GM12892 (cell line): Measurements from ENCODE around the gene NSG1.

Experiments
- DNase-seq: peaks from one replicate; pipeline ENCODE4 v3.0.0; 2011; ENCODE audit not compliant: insufficient read length
- FAIRE-seq: peaks from 2 replicates; lab custom pipeline; 2011; peaks lifted over from hg19 to GRCh38; lab: Jason Lieb, UNC
- POLR2A ChIP-seq: IDR thresholded peaks from 2 replicates; pipeline ENCODE4 v1.6.1; 2011; ENCODE audit warnings: low read depth, low read length, control low read depth
- POLR2AphosphoS5 ChIP-seq: IDR thresholded peaks from 2 replicates; pipeline ENCODE4 v1.6.1; 2011; ENCODE audit warnings: low read depth, low read length, control low read depth
- TAF1 ChIP-seq: IDR thresholded peaks from 2 replicates; pipeline ENCODE4 v1.6.1; 2011; ENCODE audit warnings: low read depth, mild to moderate bottlenecking, control low read depth, low read length, borderline replicate concordance

Gene NSG1

GRCh38 chr4:4390515-4391240, 3.8 kb downstream of the NSG1 start:
- FAIRE-seq (no peak), DNase-seq (no peak)
- no peak for TF ChIP-seq POLR2AphosphoS5
- no peak for TF ChIP-seq POLR2A

GRCh38 chr4:4391866-4392265, 5.0 kb downstream of the NSG1 start:
- TF ChIP-seq POLR2A (no peak), POLR2AphosphoS5 (no peak), TAF1 (no peak)
- no peak for FAIRE-seq
- DNase-seq = no peak

GRCh38 chr4:4392501-4393183, 5.7 kb downstream of the NSG1 start:
- DNase-seq (no peak), FAIRE-seq (no peak)
- no peak for TF ChIP-seq POLR2A
- TF ChIP-seq TAF1 = no peak
- TF ChIP-seq POLR2AphosphoS5 = no peak

GRCh38 chr4:4394644-4395043, 7.7 kb downstream of the NSG1 start:
- FAIRE-seq = no peak
- DNase-seq = no peak
- no peak for TF ChIP-seq POLR2AphosphoS5
- no peak for TF ChIP-seq TAF1
- TF ChIP-seq POLR2A = no peak

GRCh38 chr4:4395371-4395770, 8.5 kb downstream of the NSG1 start:
- no peak for DNase-seq
- FAIRE-seq = no peak
- TF ChIP-seq POLR2AphosphoS5 = no peak
- no peak for TF ChIP-seq POLR2A
- TF ChIP-seq TAF1 = no peak

GRCh38 chr4:4395849-4396627, 9.1 kb downstream of the NSG1 start:
- DNase-seq = peak; percentile 50
- FAIRE-seq = no peak
- TF ChIP-seq POLR2AphosphoS5 (no peak), TAF1 (no peak), POLR2A (no peak)

- TF ChIP-seq POLR2AphosphoS5 (no peak), TAF1 (no peak)
- DNase-seq (no peak), FAIRE-seq (no peak)
Measured at GRCh38 chr4:4396628-4397440, 9.9 kb downstream of the NSG1 start.

- DNase-seq (no peak), FAIRE-seq (no peak)
- TF ChIP-seq POLR2A = no peak
- no peak for TF ChIP-seq TAF1
- TF ChIP-seq POLR2AphosphoS5 = no peak
Measured at GRCh38 chr4:4397441-4397819, 10.5 kb downstream of the NSG1 start.

GRCh38 chr4:4398430-4398829, 11.5 kb downstream of the NSG1 start:
- FAIRE-seq = no peak
- DNase-seq = no peak
- TF ChIP-seq TAF1 (no peak), POLR2A (no peak), POLR2AphosphoS5 (no peak)

GRCh38 chr4:4401036-4401435, 14.1 kb downstream of the NSG1 start:
- no peak for TF ChIP-seq POLR2A
- TF ChIP-seq POLR2AphosphoS5 = no peak
- no peak for TF ChIP-seq TAF1
- FAIRE-seq = no peak
- no peak for DNase-seq

- TF ChIP-seq POLR2A (no peak), TAF1 (no peak), POLR2AphosphoS5 (no peak)
- DNase-seq (no peak), FAIRE-seq (no peak)
Measured at GRCh38 chr4:4402966-4403365, 16.1 kb downstream of the NSG1 start.
